ENCODE measurements around the gene CEP20. TPM values are rescaled to one million over a fixed set of nuclear protein-coding genes. Genes with fewer than 3 reads are reported as not detected.

Gene CEP20
- total RNA-seq, 2 donors from 2014 or later: 25.7 to 25.8 TPM

GRCh38 chr16:15817446-15817845, 71.0 kb downstream of the CEP20 start:
- intact Hi-C loops (cut with DNase I): no loop called here
- no peak for DNase-seq (ENCODE audit: low spot score)

GRCh38 chr16:15816228-15816627, 72.2 kb downstream of the CEP20 start:
- intact Hi-C loops (cut with DNase I): no loop called here
- no peak for DNase-seq (ENCODE audit: low spot score)

Other genes with a start within 250 kb of the CEP20 start
- 10 to 100 TPM; 58.3 to 60.6 TPM for gene MARF1, start 245.4 kb downstream of the CEP20 start, total RNA-seq
- 10 to 100 TPM; 32.3 to 38.1 TPM for gene NDE1, start 238.4 kb downstream of the CEP20 start, total RNA-seq
- 1,000 to 10,000 TPM; 1,932 to 2,544 TPM for gene MYH11, start 31.6 kb downstream of the CEP20 start, total RNA-seq
- 10 to 100 TPM; 26.2 to 27.8 TPM for gene ABCC1, start 61.0 kb upstream of the CEP20 start, total RNA-seq

Data from posterior vena cava (tissue), 2 donors.